Esophagus squamous epithelium (tissue), 5 donors: ENCODE data around the gene HMCES. TPM values are rescaled to one million over a fixed set of nuclear protein-coding genes. Genes with fewer than 3 reads are reported as not detected.
A peak's percentile ranks its signal among the peaks of the same experiment; 100 is the strongest.

Source experiments
- DNase-seq: peaks from one replicate; lab custom pipeline; 2025; lab: John Stamatoyannopoulos, UW
- H3K27ac ChIP-seq, 4 donors: fragments of 200-600 bp; sonication (generic); one replicate each; pipeline ENCODE4 v1.5.1; 2016 to 2019; ENCODE audit warnings: mild to moderate bottlenecking in 1 of 4
- H3K27me3 ChIP-seq, 4 donors: fragments of 200-600 bp; sonication (generic); 1 replicate in 3 of 4; 2 replicates in 1 of 4; pipeline versions ENCODE4 v1.5.1 to v1.6.0; 2017 to 2021; ENCODE audit warnings: antibody characterized with exemption in 1 of 4
- H3K36me3 ChIP-seq, 3 donors: fragments of 200-600 bp; sonication (generic); one replicate each; pipeline ENCODE4 v1.5.1; 2016 to 2019
- H3K4me1 ChIP-seq, 3 donors: fragments of 200-600 bp; sonication (generic); one replicate each; pipeline ENCODE4 v1.5.1; 2017 to 2019
- H3K4me3 ChIP-seq, 4 donors: fragments of 200-600 bp; sonication (generic); 1 replicate in 3 of 4; 2 replicates in 1 of 4; pipeline ENCODE4 v1.5.1; 2016 to 2019; ENCODE audit warnings: mild to moderate bottlenecking in 2 of 4, moderate library complexity in 1 of 4
- H3K9me3 ChIP-seq, 3 donors: fragments of 200-600 bp; sonication (generic); one replicate each; pipeline ENCODE4 v1.5.1; 2016 to 2019
- POLR2A ChIP-seq, 4 donors: fragments of 450-650 bp; IDR thresholded peaks; one replicate each; pipeline ENCODE4 v1.6.1; 2017; ENCODE audit warnings: antibody characterized with exemption in 4 of 4, mild to moderate bottlenecking in 4 of 4, moderate library complexity in 3 of 4
- WGBS, 2 donors: methylation state at CpG; one replicate each; pipeline ENCODE4 v1.1.5; 2018; 5-methylcytosine and 5-hydroxymethylcytosine counted together
- intact Hi-C: fragments of 100-400 bp; cut with DNase I; formaldehyde crosslinking; loops from one replicate; pipeline ENCODE4 v1.15.0; 2022
- total RNA-seq, 4 donors: library from RNA; depleted of rRNA; stranded (reverse); fragments of >200 nt; gene quantifications; one replicate each; pipeline ENCODE4 v1.1.0, GENCODE V29; 2016
- TF ChIP-seq, protein P1 (sequence below), 6 experiments: fragments of 450-650 bp in 4 of 6; fragments of 200-600 bp in 2 of 6; sonication (generic) in 2 of 6; IDR thresholded peaks; one replicate each; pipeline ENCODE4 v1.5.1; 2016 to 2019; ENCODE audit warnings: antibody characterized with exemption in 6 of 6, mild to moderate bottlenecking in 4 of 6, moderate library complexity in 4 of 6
- donor health status: DM: yes; HTN: yes; CAD: no.

The HMCES gene
- total RNA-seq, 4 donors from 2014 or later: 24.2 to 32.7 (median 29.7) TPM

DNA sequence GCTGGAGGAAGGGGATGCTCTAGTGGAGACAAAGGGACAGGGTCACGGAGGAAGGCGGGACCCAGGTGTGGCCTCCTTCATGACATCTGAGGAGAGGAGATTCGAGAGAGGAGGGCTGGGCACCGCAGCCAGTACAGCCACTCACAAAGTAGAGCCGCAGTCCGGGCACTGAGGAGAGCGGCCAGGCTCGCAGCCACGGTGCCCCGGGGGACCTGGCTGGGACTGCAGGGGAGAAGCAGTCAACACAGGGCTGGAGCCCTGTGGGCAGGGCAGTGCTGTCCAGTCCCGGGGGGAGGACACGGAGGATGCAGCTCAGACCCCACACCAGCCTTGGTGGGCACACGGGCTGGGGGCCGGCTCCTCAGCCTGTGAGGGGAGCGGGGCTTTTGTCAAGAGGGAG is 40.3 kb downstream of the HMCES start:
- Histone ChIP-seq H3K9me3 (no peaks in the 10 kb centered on the region), H3K27ac (no peak overlapping the region), H3K4me1 (peaks cover 18 to 30% (median 18%) of the 10 kb centered on the region in 3 donors), H3K36me3 (peaks cover 0 to 28% (median 0%) of the 10 kb centered on the region in 3 donors), H3K27me3 (no peaks in the 10 kb centered on the region), H3K4me3 (no peak overlapping the region)
- DNase-seq: no peak
- 85 to 91% methylated on average over 6 to 14 of the region's 15 CpGs for WGBS, 2 donors
- intact Hi-C loops: no loop called here
- TF ChIP-seq, protein P1, sequence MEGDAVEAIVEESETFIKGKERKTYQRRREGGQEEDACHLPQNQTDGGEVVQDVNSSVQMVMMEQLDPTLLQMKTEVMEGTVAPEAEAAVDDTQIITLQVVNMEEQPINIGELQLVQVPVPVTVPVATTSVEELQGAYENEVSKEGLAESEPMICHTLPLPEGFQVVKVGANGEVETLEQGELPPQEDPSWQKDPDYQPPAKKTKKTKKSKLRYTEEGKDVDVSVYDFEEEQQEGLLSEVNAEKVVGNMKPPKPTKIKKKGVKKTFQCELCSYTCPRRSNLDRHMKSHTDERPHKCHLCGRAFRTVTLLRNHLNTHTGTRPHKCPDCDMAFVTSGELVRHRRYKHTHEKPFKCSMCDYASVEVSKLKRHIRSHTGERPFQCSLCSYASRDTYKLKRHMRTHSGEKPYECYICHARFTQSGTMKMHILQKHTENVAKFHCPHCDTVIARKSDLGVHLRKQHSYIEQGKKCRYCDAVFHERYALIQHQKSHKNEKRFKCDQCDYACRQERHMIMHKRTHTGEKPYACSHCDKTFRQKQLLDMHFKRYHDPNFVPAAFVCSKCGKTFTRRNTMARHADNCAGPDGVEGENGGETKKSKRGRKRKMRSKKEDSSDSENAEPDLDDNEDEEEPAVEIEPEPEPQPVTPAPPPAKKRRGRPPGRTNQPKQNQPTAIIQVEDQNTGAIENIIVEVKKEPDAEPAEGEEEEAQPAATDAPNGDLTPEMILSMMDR (IDR thresholded peaks at IDR 0.05): no peak
- TF ChIP-seq POLR2A (IDR thresholded peaks at IDR 0.05): no peak

DNA sequence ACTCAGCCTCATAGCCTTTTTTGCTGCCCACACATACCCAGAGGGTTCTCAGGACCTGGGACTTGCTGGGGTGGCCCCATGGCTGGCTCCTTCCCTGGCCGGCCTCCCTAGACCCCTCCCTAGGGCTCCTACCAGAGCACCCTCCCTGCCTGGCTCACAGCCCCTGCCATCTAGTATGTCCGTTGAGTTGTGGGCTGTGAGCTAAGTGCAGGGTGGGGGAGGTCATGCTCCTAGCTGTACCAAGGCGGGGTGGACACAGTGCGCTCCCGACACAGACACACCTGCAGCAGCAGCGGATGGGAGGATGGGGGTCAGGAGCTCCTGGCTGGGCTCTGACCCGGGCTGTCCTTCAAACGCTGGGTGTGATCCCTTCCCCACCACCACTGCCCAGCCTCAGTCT is 41.6 kb downstream of the HMCES start:
- Histone ChIP-seq H3K4me1 (peaks cover 5 to 16% (median 12%) of the 10 kb centered on the region in 3 donors), H3K36me3 (peaks cover 0 to 40% (median 0%) of the 10 kb centered on the region in 3 donors), H3K27ac (no peak overlapping the region), H3K9me3 (no peaks in the 10 kb centered on the region), H3K27me3 (no peaks in the 10 kb centered on the region), H3K4me3 (no peak overlapping the region)
- no peak for TF ChIP-seq POLR2A (IDR thresholded peaks at IDR 0.05)
- TF ChIP-seq, protein P1 (IDR thresholded peaks at IDR 0.05): no peak
- intact Hi-C loops: no loop called here
- WGBS, 2 donors: 91 to 92% methylated on average over 4 to 6 of the region's 8 CpGs
- DNase-seq: no peak

DNA sequence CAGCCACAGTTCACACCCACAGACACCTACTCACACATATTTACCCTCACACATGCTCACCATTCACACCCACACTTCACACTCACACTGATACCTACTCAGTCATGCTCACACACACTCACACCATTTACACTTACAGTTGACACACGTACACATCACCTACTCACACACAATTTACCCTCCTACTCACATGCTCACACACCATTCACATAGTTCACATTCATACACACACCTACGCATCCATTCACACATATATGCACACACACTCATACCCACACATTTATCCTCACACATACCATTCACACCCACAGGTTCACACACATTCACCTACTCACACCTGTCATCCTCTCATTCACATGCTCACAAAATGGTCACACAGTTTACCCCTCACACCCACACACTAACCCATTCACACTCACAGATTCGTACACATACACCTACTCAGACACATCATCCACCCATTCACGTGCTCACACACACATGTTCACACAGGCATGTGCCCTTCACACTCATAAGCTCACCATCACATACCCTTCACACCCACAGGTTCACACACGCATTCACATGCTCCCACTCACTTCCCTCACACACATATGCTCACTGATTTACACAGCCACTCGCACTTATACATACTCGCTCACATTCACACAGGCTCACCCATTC is 42.3 kb downstream of the HMCES start:
- WGBS, 2 donors: 82 to 83% methylated on average over 7 of the region's 7 CpGs
- TF ChIP-seq POLR2A (IDR thresholded peaks at IDR 0.05): no peak
- Histone ChIP-seq H3K27me3 (no peaks in the 10 kb centered on the region), H3K9me3 (no peaks in the 10 kb centered on the region), H3K4me3 (no peak overlapping the region), H3K4me1 (peaks cover 5 to 16% (median 12%) of the 10 kb centered on the region in 3 donors), H3K27ac (no peak overlapping the region), H3K36me3 (peaks cover 0 to 40% (median 0%) of the 10 kb centered on the region in 3 donors)
- intact Hi-C loops: no loop called here
- DNase-seq: no peak

DNA sequence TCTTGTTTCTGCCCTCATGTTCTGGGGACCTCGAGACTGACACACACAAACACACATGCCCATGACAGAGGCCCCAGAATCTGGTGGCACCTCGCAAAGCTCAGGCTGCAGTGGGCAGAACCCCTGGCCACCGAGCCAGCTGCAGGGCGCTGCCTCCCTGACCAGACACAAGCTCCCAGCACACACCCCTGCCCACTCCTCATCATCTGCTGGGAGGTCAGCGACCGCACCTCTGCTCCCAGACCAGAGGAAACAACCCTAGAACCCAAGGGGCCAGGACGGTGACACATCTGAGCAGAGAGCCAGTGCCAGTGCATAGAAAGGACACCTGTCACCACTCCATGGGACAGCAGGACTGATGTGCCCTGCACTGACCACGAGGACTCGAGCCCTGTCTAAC is 43.2 kb downstream of the HMCES start:
- peaks cover 2 to 13% (median 10%) of the 10 kb centered on the region in 3 donors for H3K4me1 ChIP-seq
- DNase-seq: no peak
- peaks cover 0 to 40% (median 0%) of the 10 kb centered on the region in 3 donors for H3K36me3 ChIP-seq
- intact Hi-C loops: no loop called here
- H3K4me3 ChIP-seq: no peak overlapping the region
- no peak for TF ChIP-seq POLR2A (IDR thresholded peaks at IDR 0.05)
- TF ChIP-seq, protein P1 (IDR thresholded peaks at IDR 0.05): no peak
- no peaks in the 10 kb centered on the region for H3K27me3 ChIP-seq
- H3K27ac ChIP-seq: no peak overlapping the region
- 86 to 89% methylated on average over 2 to 6 of the region's 9 CpGs for WGBS, 2 donors
- no peaks in the 10 kb centered on the region for H3K9me3 ChIP-seq

DNA sequence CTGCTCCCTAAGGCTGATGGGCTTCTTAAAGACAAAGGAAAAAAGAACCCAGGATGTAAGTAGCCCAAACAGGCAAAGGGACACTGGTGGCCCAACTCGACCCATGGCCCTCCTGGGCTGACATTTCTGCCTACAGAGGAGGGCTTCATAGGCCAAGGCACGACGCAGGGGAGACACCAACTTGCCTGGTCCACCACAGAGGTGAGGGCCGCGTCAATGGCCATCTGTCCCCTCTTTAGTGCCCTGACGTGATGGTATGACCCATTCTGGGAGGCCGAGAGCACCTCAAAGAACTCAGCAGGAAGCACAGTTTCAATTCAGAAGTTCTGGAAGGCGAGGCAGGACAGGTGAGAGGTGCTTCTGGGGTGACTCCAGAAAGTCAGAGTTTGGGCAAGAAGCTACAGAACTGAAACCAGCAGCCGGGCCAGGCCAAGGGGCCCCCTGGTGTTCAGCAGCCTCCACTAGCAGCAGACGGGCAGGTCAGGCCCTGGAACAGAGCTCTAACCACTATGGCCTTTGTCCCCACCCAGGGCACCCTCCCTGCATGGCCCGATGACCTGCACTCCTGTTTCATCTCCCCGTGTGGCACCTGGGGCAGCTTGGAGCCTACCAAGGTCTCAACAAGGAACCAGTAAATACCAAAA is 45.1 kb downstream of the HMCES start:
- H3K9me3 ChIP-seq: no peaks in the 10 kb centered on the region
- 73 to 83% methylated on average over 3 to 9 of the region's 12 CpGs for WGBS, 2 donors
- no peak overlapping the region for H3K4me3 ChIP-seq
- no peak overlapping the region for H3K27ac ChIP-seq
- no peaks in the 10 kb centered on the region for H3K27me3 ChIP-seq
- no peaks in the 10 kb centered on the region for H3K4me1 ChIP-seq
- H3K36me3 ChIP-seq: peaks cover 0 to 40% (median 0%) of the 10 kb centered on the region in 3 donors
- intact Hi-C loops: no loop called here
- no peak for DNase-seq
- TF ChIP-seq, protein P1 (IDR thresholded peaks at IDR 0.05): peak in 2 of 6 experiments; percentile 3 to 28
- no peak for TF ChIP-seq POLR2A (IDR thresholded peaks at IDR 0.05)
